C4-2B (cell line): ENCODE data around the gene POLR2A.

Experiments used
- H3K27ac ChIP-seq: fragments of 450-650 bp; 2 replicates; pipeline ENCODE4 v1.5.1; 2017
- ZFX ChIP-seq: fragments of 450-650 bp; IDR thresholded peaks from 2 replicates; pipeline ENCODE4 v1.6.1; 2017
- TF ChIP-seq, protein P1 (sequence below): fragments of 450-650 bp; conservative IDR thresholded peaks from 2 replicates; pipeline ENCODE4 v1.5.1; 2017; ENCODE audit warnings: mild to moderate bottlenecking

Gene POLR2A

DNA sequence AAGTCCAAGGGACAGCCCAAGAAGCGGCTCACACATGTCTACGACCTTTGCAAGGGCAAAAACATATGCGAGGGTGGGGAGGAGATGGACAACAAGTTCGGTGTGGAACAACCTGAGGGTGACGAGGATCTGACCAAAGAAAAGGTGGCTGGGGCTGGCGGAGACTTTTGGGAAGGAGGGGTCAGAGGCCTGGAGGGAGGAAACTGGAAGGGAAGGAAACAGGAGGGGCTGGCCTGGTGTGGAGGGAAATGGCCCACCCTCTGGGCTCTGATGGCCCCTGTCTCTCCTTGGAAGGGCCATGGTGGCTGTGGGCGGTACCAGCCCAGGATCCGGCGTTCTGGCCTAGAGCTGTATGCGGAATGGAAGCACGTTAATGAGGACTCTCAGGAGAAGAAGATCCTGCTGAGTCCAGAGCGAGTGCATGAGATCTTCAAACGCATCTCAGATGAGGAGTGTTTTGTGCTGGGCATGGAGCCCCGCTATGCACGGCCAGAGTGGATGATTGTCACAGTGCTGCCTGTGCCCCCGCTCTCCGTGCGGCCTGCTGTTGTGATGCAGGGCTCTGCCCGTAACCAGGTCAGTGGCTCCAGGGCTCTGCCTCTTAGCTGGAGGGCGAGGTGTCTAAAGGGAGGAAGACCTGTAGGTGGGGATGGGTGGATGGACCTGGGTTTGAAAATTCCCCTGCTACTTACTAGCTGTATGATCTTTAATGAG lies 12.5 kb downstream of the POLR2A start:
- TF ChIP-seq, protein P1, sequence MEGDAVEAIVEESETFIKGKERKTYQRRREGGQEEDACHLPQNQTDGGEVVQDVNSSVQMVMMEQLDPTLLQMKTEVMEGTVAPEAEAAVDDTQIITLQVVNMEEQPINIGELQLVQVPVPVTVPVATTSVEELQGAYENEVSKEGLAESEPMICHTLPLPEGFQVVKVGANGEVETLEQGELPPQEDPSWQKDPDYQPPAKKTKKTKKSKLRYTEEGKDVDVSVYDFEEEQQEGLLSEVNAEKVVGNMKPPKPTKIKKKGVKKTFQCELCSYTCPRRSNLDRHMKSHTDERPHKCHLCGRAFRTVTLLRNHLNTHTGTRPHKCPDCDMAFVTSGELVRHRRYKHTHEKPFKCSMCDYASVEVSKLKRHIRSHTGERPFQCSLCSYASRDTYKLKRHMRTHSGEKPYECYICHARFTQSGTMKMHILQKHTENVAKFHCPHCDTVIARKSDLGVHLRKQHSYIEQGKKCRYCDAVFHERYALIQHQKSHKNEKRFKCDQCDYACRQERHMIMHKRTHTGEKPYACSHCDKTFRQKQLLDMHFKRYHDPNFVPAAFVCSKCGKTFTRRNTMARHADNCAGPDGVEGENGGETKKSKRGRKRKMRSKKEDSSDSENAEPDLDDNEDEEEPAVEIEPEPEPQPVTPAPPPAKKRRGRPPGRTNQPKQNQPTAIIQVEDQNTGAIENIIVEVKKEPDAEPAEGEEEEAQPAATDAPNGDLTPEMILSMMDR, result no peak
- TF ChIP-seq ZFX, result no peak
- no peak overlapping the region for H3K27ac ChIP-seq

DNA sequence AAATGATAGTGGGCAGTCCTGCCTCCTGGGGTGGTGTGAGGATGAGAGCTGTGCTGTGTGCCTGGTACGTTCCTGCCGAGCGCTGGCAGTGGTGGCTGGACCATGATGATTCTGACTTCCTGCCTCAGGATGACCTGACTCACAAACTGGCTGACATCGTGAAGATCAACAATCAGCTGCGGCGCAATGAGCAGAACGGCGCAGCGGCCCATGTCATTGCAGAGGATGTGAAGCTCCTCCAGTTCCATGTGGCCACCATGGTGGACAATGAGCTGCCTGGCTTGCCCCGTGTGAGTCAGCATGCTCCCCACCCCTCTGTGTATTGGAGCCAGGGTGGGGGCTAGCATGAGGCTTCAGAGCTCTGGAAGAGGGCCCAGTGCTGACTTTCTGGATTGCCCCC lies 13.1 kb downstream of the POLR2A start:
- TF ChIP-seq, protein P1, result no peak
- no peak for TF ChIP-seq ZFX
- no peak overlapping the region for H3K27ac ChIP-seq

DNA sequence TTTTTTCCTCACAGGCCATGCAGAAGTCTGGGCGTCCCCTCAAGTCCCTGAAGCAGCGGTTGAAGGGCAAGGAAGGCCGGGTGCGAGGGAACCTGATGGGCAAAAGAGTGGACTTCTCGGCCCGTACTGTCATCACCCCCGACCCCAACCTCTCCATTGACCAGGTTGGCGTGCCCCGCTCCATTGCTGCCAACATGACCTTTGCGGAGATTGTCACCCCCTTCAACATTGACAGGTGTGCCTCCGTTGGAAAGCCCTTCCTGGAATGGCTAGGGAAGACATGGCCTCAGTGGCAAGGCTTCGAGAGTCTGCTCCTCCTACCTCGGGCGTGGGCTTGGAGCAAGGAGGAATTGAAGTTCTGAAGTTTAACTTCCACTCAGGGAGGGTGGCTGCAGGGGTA lies 13.5 kb downstream of the POLR2A start:
- no peak overlapping the region for H3K27ac ChIP-seq
- TF ChIP-seq, protein P1, result no peak
- no peak for TF ChIP-seq ZFX

DNA sequence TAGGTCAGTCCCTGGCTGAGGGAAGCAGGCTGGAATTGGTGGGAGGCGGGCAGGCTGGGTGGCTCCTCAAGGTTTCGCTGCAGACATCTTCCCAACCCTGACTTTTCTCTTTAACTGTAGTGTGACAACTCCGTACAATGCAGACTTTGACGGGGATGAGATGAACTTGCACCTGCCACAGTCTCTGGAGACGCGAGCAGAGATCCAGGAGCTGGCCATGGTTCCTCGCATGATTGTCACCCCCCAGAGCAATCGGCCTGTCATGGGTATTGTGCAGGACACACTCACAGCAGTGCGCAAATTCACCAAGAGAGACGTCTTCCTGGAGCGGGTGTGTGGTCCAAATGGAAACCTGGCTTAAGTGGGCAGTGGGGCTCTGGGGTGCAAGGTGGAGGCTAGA lies 15.0 kb downstream of the POLR2A start:
- no peak overlapping the region for H3K27ac ChIP-seq
- no peak for TF ChIP-seq ZFX
- TF ChIP-seq, protein P1, result no peak

DNA sequence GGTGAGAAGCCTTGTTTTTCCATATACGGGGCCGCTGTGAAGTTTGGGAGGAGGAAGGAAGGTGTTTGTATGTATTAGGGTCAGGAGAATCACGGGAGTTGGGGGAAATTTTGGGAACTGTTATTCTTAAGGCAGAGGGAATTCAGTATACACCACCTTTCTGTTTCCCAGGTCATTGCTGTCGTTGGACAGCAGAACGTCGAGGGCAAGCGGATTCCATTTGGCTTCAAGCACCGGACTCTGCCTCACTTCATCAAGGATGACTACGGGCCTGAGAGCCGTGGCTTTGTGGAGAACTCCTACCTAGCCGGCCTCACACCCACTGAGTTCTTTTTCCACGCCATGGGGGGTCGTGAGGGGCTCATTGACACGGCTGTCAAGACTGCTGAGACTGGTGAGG lies 17.6 kb downstream of the POLR2A start:
- no peak overlapping the region for H3K27ac ChIP-seq
- TF ChIP-seq, protein P1, result no peak
- TF ChIP-seq ZFX, result no peak

DNA sequence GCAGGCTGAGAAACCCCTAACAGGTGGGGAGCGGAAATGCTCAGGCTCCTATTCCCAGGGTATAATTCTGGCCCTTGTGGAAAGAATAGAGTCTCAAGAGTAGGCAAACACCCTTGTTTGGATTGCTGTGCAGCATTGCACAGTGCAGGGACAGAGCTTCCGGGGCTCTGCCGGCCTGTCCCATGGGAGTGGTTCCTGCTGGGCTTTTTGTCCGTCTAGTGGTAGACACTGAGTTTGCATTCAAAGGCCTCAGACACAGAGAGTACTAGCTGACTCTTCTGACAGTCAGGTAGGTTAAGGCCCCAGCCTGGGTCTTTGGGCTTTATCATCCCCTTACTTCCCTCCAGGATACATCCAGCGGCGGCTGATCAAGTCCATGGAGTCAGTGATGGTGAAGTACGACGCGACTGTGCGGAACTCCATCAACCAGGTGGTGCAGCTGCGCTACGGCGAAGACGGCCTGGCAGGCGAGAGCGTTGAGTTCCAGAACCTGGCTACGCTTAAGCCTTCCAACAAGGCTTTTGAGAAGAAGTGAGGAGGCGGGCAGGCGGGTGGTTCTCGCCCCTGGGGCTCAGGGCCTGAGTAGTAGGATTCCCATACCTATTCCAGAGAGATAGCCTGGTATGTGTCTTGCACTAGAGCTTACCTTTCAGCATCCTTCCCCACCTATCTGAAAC lies 18.1 kb downstream of the POLR2A start:
- TF ChIP-seq, protein P1, result no peak
- no peak for TF ChIP-seq ZFX
- no peak overlapping the region for H3K27ac ChIP-seq

DNA sequence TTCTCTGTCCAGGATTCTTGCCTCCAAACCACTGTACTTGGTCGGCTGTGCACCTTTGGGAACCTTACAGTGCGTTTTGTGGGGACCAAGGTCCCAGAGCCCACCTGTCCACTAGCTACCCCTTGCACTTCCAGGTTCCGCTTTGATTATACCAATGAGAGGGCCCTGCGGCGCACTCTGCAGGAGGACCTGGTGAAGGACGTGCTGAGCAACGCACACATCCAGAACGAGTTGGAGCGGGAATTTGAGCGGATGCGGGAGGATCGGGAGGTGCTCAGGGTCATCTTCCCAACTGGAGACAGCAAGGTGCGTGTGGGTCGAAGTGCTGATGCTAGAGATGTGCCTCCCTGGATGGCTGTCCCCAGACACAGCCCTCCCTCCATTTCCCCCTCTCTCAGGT lies 18.8 kb downstream of the POLR2A start:
- no peak for TF ChIP-seq ZFX
- TF ChIP-seq, protein P1, result no peak
- no peak overlapping the region for H3K27ac ChIP-seq
